HG02588 (cell line): ENCODE results near the gene ADH1C.

Source experiments
- ATAC-seq: cut with Tn5 transposase; IDR thresholded peaks from one replicate; pipeline ENCODE4 v1.9.1; 2021; ENCODE audit warnings: mild to moderate bottlenecking, moderate library complexity; ENCODE audit not compliant: unreplicated experiment

Gene ADH1C

DNA sequence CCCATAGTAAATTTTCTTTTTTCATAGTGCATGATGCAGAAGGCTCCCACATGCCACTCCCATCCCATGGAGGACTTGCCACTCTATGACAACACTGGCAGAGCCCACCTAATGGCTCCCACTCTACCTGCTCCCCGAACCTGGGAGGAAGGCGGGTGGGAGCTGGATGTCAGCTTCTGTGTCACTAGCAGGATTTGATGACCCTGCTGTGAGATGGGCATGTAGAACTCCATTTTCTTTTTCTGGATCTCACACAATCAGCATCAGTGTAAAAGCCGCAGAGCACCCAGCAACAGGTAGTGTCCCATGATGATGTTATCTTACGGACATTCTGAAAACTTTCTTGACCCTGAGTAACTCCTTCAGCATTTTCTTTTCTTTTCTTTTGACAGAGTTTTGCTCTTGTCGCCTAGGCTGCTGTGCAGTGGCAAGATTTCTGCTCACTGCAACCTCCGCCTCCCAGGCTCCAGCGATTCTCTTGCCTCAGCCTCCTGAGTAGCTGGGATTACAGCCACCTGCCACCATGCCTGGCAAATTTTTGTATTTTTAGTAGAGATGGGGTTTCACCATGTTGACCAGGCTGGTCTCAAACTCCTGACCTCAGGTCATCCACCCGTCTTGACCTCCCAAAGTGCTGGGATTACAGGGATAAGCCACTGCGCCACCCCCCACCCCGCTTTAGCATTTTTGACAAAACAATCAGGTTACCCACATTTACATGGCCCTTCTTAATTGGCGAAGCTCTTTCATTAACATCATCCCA, 46.7 kb downstream of the ADH1C start:
- no peak for ATAC-seq

DNA sequence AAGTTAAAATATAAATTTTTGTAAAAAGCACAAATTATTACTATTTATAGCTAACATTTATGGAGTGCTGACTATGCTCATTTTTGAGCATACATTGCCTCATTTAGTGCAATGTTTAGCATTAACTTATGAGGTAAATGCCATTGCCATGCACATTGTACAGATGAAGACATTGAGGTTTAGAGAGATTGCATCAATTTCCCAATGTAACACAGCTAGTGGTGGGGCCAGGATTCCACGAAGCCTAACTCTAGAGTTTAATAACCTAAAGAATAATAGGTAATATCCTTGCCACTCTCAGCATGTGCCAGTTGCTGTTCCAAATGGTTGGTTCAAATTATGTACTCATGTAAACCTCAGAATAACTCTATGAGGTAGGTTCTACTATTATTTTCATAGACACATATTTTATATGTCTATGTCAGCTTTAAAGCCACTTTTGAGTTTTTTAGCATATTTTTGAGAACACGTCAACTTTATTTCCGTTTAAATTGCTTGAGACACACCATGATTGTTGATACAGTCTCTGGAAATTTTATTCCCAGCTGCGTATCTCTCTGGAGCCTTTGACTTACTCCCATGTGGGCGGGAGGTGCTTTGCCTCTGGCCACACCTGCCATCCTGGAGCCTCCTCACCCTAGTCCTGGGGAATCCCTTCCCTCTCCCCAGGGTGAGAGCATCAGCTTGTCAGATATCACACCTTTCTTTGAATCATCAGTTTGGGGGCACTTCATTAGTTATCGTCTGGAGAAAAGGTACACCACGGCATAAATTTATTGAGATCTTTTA, 51.0 kb downstream of the ADH1C start:
- no peak for ATAC-seq

DNA sequence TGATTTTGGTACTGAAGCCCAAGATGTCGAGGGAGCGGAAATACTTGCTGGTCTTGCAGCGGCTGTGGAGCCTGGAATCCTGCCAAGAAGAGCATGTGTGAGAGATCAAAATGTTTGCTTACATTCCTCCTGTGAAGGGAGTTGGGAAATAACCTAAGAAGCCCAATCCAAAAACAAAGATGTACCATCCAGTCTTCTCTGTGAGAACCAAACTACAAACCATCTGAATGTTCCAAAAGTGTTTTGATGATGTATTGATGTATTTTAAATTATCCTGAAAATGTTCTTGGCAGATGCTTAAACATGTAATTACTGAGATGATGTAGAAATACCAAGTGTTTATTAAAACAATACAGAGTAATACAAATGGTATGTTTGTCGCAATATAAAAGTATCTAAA, 51.6 kb downstream of the ADH1C start:
- ATAC-seq, result no peak

DNA sequence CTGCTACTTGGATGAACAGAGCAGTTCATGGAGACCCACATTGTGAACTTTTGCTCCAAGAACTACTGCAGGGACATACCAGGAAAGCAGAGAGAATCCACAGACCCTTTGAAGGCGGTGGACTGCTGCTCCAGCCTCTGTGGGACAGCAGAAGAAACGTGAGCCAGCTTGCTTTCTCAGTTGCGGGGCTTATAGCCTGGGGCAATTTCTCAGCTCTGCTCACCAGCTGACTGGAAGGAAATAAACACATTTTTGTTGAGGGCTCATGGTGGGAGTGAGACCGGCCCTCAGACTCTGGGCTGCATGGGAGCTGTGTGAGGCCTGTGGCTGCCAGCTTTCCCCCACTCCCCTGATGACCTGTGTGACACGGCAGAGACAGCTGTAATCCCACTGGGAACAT, 59.2 kb downstream of the ADH1C start:
- no peak for ATAC-seq

DNA sequence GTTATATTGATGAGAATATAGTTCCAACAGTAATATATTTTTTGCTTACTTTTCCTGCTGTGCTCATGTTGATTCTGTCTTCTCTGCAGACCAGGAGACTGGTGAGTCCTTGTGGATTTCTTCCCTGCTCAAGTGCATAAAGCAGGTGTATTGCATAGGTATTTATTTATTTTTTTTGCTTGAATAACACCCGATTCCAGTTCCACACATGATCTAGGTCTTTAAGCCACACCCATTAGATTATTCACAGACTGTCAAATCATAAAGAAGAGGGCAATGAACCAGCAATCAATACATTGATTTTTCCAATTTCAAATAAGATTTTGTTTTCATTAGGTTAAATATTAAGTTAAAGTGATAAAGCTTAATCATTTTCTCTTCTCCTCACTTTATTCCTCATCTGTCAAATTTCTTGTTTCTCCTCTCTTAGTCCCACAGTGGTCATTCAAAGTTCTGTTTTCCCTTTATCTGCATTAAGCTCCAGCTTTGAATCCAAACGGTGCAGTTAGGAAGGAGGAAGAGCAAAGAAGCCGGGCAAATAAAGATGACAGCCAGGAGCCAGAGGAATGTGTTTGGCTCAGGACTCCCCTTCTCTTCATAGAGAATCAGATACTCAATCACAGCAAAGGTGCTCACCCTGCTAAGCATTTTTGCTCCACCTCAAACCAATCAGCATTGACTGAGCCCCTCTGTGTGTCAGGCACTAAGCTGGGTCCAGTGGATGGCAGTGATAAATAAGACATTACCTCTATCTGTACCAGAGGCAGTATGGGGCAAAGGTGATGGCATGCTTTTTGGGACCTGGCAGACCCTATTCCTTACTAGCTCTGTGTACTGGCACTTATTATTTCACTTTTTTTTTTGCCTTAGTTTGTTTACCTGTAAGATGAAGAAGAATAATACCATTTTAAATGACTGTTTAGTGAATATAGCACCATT, 61.4 kb downstream of the ADH1C start, which contains the start of gene ADH1A:
ADH1A (minus strand) TSS at position 138 of the 939 bp plus-strand sequence; CDS start at position 67, 71 bp downstream.
- no peak for ATAC-seq
